Activated naive CD4-positive, alpha-beta T cell treated with anti-CD3 and anti-CD28 coated beads for 36 hours (primary cell): ENCODE measurements around the gene NR2F6. TPM values are rescaled to one million over a fixed set of nuclear protein-coding genes. Genes with fewer than 3 reads are reported as not detected.
"Not testable (repeated sequence)": the region's sequence is repeated elsewhere in the genome, so short reads cannot be mapped to it uniquely, and the experiment has no call there.

Source experiments
- CTCF ChIA-PET: fragments of 350-600 bp; sonication (Branson Sonifier 250); formaldehyde crosslinking; loops from one replicate; lab custom pipeline; 2021; ENCODE audit warnings: antibody characterized with exemption; lab: Charles Lee
- DNase-seq: peaks from one replicate; pipeline ENCODE4 v3.0.0-alpha.2; 2020
- H3K27ac Mint-ChIP-seq: one replicate; pipeline ENCODE4 v1.8.0; 2021; ENCODE audit warnings: mild to moderate bottlenecking, mixed read lengths
- H3K27me3 Mint-ChIP-seq: one replicate; pipeline ENCODE4 v1.8.0; 2021; ENCODE audit warnings: low read depth, mixed read lengths
- H3K36me3 Mint-ChIP-seq: one replicate; pipeline ENCODE4 v1.8.0; 2021; ENCODE audit warnings: low read depth, mixed read lengths
- H3K4me1 Mint-ChIP-seq: one replicate; pipeline ENCODE4 v1.8.0; 2021; ENCODE audit warnings: low read depth, mixed read lengths
- H3K4me3 Mint-ChIP-seq: one replicate; pipeline ENCODE4 v1.8.0; 2021; ENCODE audit warnings: mild to moderate bottlenecking, moderate library complexity, mixed read lengths
- H3K9me3 Mint-ChIP-seq: one replicate; pipeline ENCODE4 v1.8.0; 2021; ENCODE audit warnings: mixed read lengths
- intact Hi-C: fragments of 100-400 bp; cut with micrococcal nuclease; formaldehyde crosslinking; loops from one replicate; pipeline ENCODE4 v1.15.1; 2023
- total RNA-seq, 2 experiments: library from RNA; stranded (reverse); gene quantifications; one replicate each; pipeline ENCODE4 v1.2.3, GENCODE V29; 2021

NR2F6 gene
- total RNA-seq, 2 experiments from 2014 or later: 5.3 to 6.0 TPM

GRCh38 chr19:17281391-17282304, 35.9 kb upstream of the NR2F6 start, which contains the start of gene ANKLE1:
ANKLE1 (plus strand) TSS chr19:17281901; CDS start chr19:17281921, 20 bp downstream.
- H3K4me3 Mint-ChIP-seq: peak within 1 kb of the TSS; percentile 85
- intact Hi-C loops: loop anchor here (1.0 to 10.0 kb wide), 7 partner anchors 20 to 567 kb away; partner anchors contain the start of genes NWD1 and USE1
- CTCF ChIA-PET: interaction anchor here (0.5 to 6.2 kb wide), 13 partner anchors 11 to 213 kb away, joined by 3 to 59 read pairs (median 3); partner anchors contain the start of genes BABAM1, OCEL1, USE1 and USHBP1

DNA sequence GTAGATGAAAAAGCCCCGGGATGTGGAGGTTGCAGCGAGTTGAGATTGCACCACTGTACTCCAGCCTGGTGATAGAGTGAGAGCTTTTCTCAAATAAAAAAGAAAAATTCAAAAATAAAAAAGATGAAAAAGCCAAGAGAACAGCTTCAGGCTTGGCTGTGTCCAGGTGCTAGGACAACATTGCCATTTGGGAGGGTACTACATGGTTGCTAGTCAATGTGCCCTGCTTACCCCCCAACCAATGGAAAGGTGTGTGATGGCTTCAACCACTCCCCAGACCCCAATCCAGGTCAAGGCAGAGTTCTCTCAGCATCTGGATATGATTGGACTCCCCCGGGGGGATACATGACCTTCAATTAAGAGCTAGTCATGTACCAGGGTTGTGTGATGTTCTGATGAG, 33.7 kb upstream of the NR2F6 start:
- H3K36me3 Mint-ChIP-seq: peaks cover 22% of the 10 kb centered on the region
- no peak overlapping the region for H3K27ac Mint-ChIP-seq
- DNase-seq: no peak
- no peaks in the 10 kb centered on the region for H3K27me3 Mint-ChIP-seq
- H3K9me3 Mint-ChIP-seq: no peaks in the 10 kb centered on the region
- H3K4me3 Mint-ChIP-seq: no peak overlapping the region
- CTCF ChIA-PET: interaction anchor here (5.2 to 6.2 kb wide), 2 partner anchors 14 to 20 kb away, joined by 38 to 59 read pairs; partner anchors contain the start of genes BABAM1 and USHBP1
- intact Hi-C loops: no loop called here
- peaks cover 13% of the 10 kb centered on the region for H3K4me1 Mint-ChIP-seq

More at GRCh38 chr19:17281391-17282304, 35.9 kb upstream of the NR2F6 start, which contains the start of gene ANKLE1:
- DNase-seq: peak; percentile 54
- Mint-ChIP-seq H3K27ac (no peak within 1 kb of the TSS), H3K9me3 (no peaks in the 10 kb centered on the region), H3K36me3 (peaks cover 19% of the 10 kb centered on the region), H3K27me3 (no peaks in the 10 kb centered on the region), H3K4me1 (peaks cover 13% of the 10 kb centered on the region)

- CTCF ChIA-PET: no interaction called here
- H3K9me3 Mint-ChIP-seq: no peaks in the 10 kb centered on the region
- no peak for DNase-seq
- intact Hi-C loops: no loop called here
- H3K27me3 Mint-ChIP-seq: no peaks in the 10 kb centered on the region
- no peak overlapping the region for H3K4me3 Mint-ChIP-seq
- peaks cover 19% of the 10 kb centered on the region for H3K36me3 Mint-ChIP-seq
- no peaks in the 10 kb centered on the region for H3K4me1 Mint-ChIP-seq
- no peak overlapping the region for H3K27ac Mint-ChIP-seq
These were observed 29.9 kb upstream of the NR2F6 start for GRCh38 chr19:17275441-17276175.

DNA sequence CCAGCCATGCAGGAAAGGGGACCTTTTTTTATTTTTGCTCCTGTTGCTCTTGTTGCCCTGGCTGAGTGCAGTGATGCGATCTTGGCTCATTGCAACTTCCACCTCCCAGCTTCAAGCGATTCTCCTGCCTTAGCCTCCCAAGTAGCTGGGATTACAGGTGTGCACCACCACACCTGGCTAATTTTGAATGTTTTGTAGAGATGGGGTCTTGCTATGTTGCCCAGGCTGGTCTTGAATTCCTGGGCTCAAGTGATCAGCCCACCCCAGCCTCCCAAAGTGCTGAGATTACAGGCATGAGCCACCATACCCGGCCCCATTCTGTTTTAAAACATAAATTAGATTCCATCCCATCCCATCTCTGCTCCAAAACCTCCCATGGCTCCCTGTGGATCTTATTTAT, 29.2 kb upstream of the NR2F6 start:
- H3K27me3 Mint-ChIP-seq, DNase-seq, H3K27ac Mint-ChIP-seq, intact Hi-C loops, H3K4me1 Mint-ChIP-seq, H3K9me3 Mint-ChIP-seq, CTCF ChIA-PET, H3K4me3 Mint-ChIP-seq: not testable (repeated sequence)
- peaks cover 23% of the 10 kb centered on the region for H3K36me3 Mint-ChIP-seq

DNA sequence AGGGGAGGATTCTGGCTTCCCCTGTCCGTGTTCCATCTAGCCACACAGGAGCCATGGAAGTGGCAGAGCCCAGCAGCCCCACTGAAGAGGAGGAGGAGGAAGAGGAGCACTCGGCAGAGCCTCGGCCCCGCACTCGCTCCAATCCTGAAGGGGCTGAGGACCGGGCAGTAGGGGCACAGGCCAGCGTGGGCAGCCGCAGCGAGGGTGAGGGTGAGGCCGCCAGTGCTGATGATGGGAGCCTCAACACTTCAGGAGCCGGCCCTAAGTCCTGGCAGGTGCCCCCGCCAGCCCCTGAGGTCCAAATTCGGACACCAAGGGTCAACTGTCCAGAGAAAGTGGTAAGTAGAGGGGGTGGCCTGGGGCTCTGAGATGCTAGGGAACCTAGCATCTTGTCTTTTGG, 23.0 kb upstream of the NR2F6 start:
- CTCF ChIA-PET: interaction anchor here (0.6 to 0.7 kb wide), 3 partner anchors 34 to 554 kb away, joined by 3 to 4 read pairs (median 3); partner anchors contain the start of gene CCDC194
- H3K4me3 Mint-ChIP-seq: peak overlapping the region; percentile 41
- H3K27ac Mint-ChIP-seq: no peak overlapping the region
- DNase-seq: no peak
- peaks cover 12% of the 10 kb centered on the region for H3K36me3 Mint-ChIP-seq
- H3K9me3 Mint-ChIP-seq: no peaks in the 10 kb centered on the region
- H3K4me1 Mint-ChIP-seq: peaks cover 20% of the 10 kb centered on the region
- intact Hi-C loops: loop anchor here (5.0 kb wide), 1 partner anchor 441 kb away; the partner anchor contains the start of gene SIN3B
- no peaks in the 10 kb centered on the region for H3K27me3 Mint-ChIP-seq

GRCh38 chr19:17266975-17267788, 21.5 kb upstream of the NR2F6 start, which contains the start of gene BABAM1:
BABAM1 (plus strand) TSS chr19:17267443; CDS start chr19:17268807, 1,364 bp downstream.
- Mint-ChIP-seq H3K9me3 (no peaks in the 10 kb centered on the region), H3K27ac (peak within 1 kb of the TSS; percentile 85), H3K4me3 (peak within 1 kb of the TSS; percentile 87), H3K36me3 (peaks cover 9% of the 10 kb centered on the region), H3K27me3 (no peaks in the 10 kb centered on the region), H3K4me1 (peaks cover 20% of the 10 kb centered on the region)
- CTCF ChIA-PET: interaction anchor here (0.5 to 5.3 kb wide), 9 partner anchors 9 to 212 kb away, joined by 3 to 38 read pairs (median 3); partner anchors contain the start of genes ANKLE1 and DDA1
- peak; percentile 99 for DNase-seq
- intact Hi-C loops: loop anchor here (1.0 to 5.0 kb wide), 8 partner anchors 21 to 440 kb away; partner anchors contain the start of genes GTPBP3, HAUS8, MRPL34 and MYO9B

DNA sequence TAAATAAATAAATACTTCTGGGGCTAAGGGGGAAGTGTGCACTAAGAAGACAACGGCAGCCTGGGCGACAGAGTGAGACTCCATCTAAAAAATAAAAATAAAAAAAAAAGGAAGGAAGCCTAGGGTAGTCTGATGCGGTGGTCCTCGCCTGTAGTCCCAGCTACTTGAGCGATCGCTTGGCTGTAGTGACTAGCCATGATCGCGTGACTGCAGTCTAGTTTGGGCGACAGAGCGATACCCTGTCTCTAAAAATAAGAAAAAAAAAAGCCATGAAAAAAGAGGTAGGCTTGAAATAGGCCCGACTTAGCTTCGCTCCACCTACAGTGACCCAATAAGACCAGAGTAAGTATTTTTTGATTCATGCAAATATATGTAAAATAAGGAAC, 20.9 kb upstream of the NR2F6 start:
- intact Hi-C loops: loop anchor here (2.0 to 5.0 kb wide), 2 partner anchors 192 to 439 kb away; partner anchors contain the start of genes HAUS8, MYO9B and SIN3B
- Mint-ChIP-seq H3K4me3 (peak overlapping the region; percentile 87), H3K27me3 (no peaks in the 10 kb centered on the region), H3K9me3 (no peaks in the 10 kb centered on the region), H3K4me1 (peaks cover 20% of the 10 kb centered on the region), H3K27ac (peak overlapping the region; percentile 85), H3K36me3 (peaks cover 9% of the 10 kb centered on the region)
- CTCF ChIA-PET: interaction anchor here (0.8 to 5.3 kb wide), 6 partner anchors 9 to 119 kb away, joined by 3 to 38 read pairs (median 4); partner anchors contain the start of gene ANKLE1
- DNase-seq: no peak

DNA sequence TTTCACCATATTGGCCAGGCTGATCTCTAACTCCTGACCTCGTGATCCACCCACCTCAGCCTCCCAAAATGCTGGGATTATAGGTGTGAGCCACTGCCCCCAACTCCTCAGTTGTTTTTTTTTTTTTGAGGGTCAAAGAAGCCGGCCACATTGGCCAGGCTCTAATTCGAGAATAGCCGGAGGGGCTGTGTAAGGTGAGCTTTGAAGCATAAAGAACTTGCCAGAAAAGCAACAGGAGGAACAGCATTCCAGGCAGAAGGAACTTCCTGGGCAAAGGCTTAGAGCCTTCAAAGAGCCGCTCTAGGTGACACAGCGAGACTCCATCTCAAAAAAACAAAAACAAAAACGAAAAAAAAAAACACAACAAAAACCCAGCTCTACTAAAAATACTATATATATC, 20.3 kb upstream of the NR2F6 start:
- Mint-ChIP-seq H3K4me3 (no peak overlapping the region), H3K27ac (no peak overlapping the region), H3K9me3 (no peaks in the 10 kb centered on the region), H3K4me1 (peaks cover 21% of the 10 kb centered on the region), H3K36me3 (peaks cover 6% of the 10 kb centered on the region), H3K27me3 (no peaks in the 10 kb centered on the region)
- intact Hi-C loops: loop anchor here (2.0 to 5.0 kb wide), 2 partner anchors 191 to 439 kb away; partner anchors contain the start of genes HAUS8, MYO9B and SIN3B
- no peak for DNase-seq
- CTCF ChIA-PET: interaction anchor here (0.6 to 5.3 kb wide), 4 partner anchors 12 to 310 kb away, joined by 3 to 38 read pairs (median 4); partner anchors contain the start of gene ANKLE1

- Mint-ChIP-seq H3K27me3 (no peaks in the 10 kb centered on the region), H3K36me3 (peaks cover 1% of the 10 kb centered on the region), H3K4me3 (no peak within 1 kb of the TSS), H3K9me3 (no peaks in the 10 kb centered on the region), H3K4me1 (peaks cover 25% of the 10 kb centered on the region), H3K27ac (peak within 1 kb of the TSS; percentile 36)
- intact Hi-C loops: no loop called here
- CTCF ChIA-PET: interaction anchor here (0.9 to 5.3 kb wide), 3 partner anchors 16 to 201 kb away, joined by 3 to 38 read pairs (median 4); partner anchors contain the start of gene ANKLE1
- no peak for DNase-seq
These were observed 18.9 kb upstream of the NR2F6 start, which contains the start of gene USHBP1 for GRCh38 chr19:17264641-17264979. USHBP1 (minus strand) TSS chr19:17264745; CDS start chr19:17264299, 446 bp downstream.

GRCh38 chr19:17263712-17264640, 18.3 kb upstream of the NR2F6 start:
- Mint-ChIP-seq H3K4me1 (peaks cover 25% of the 10 kb centered on the region), H3K4me3 (no peak overlapping the region), H3K27me3 (no peaks in the 10 kb centered on the region), H3K9me3 (no peaks in the 10 kb centered on the region), H3K36me3 (no peaks in the 10 kb centered on the region), H3K27ac (peak overlapping the region; percentile 32)
- CTCF ChIA-PET: interaction anchor here (0.6 to 5.3 kb wide), 4 partner anchors 15 to 202 kb away, joined by 3 to 38 read pairs (median 4); partner anchors contain the start of gene ANKLE1
- DNase-seq: no peak
- intact Hi-C loops: no loop called here
